T-helper 2 cell treated with Interferon-gamma antibody and Interleukin-4, amounts not matched to agents 5 μg/mL and 100 μg/mL, for 36 hours (primary cell): Measurements from ENCODE around the gene PIK3C3.
"Not testable (repeated sequence)": the region's sequence is repeated elsewhere in the genome, so short reads cannot be mapped to it uniquely, and the experiment has no call there.

Experiments used
- DNase-seq: peaks from one replicate; pipeline ENCODE4 v3.0.0; 2021; ENCODE audit warnings: low spot score
- H3K27ac Mint-ChIP-seq: one replicate; pipeline ENCODE4 v1.8.0; 2021; ENCODE audit warnings: mild to moderate bottlenecking, mixed read lengths
- H3K27me3 Mint-ChIP-seq: one replicate; pipeline ENCODE4 v1.8.0; 2021; ENCODE audit warnings: low read depth, mixed read lengths
- H3K36me3 Mint-ChIP-seq: one replicate; pipeline ENCODE4 v1.8.0; 2021; ENCODE audit warnings: low read depth, mixed read lengths
- H3K4me1 Mint-ChIP-seq: one replicate; pipeline ENCODE4 v1.8.0; 2021; ENCODE audit warnings: low read depth, mixed read lengths
- H3K4me3 Mint-ChIP-seq: one replicate; pipeline ENCODE4 v1.8.0; 2022; ENCODE audit warnings: mild to moderate bottlenecking, moderate library complexity, mixed read lengths
- H3K9me3 Mint-ChIP-seq: one replicate; pipeline ENCODE4 v1.8.0; 2021; ENCODE audit warnings: mixed read lengths

Gene PIK3C3

GRCh38 chr18:41975284-41975683, 20.2 kb downstream of the PIK3C3 start:
- H3K27ac Mint-ChIP-seq: no peak overlapping the region
- H3K4me1 Mint-ChIP-seq: peaks cover 28% of the 10 kb centered on the region
- H3K4me3 Mint-ChIP-seq: no peak overlapping the region
- no peak for DNase-seq
- H3K36me3 Mint-ChIP-seq: peaks cover 19% of the 10 kb centered on the region
- no peaks in the 10 kb centered on the region for H3K27me3 Mint-ChIP-seq
- no peaks in the 10 kb centered on the region for H3K9me3 Mint-ChIP-seq

GRCh38 chr18:41977233-41977632, 22.2 kb downstream of the PIK3C3 start:
- Mint-ChIP-seq H3K27me3 (no peaks in the 10 kb centered on the region), H3K4me1 (peaks cover 27% of the 10 kb centered on the region), H3K9me3 (no peaks in the 10 kb centered on the region), H3K27ac (no peak overlapping the region), H3K36me3 (peaks cover 14% of the 10 kb centered on the region), H3K4me3 (no peak overlapping the region)
- DNase-seq: no peak

GRCh38 chr18:41982942-41983660, 28.1 kb downstream of the PIK3C3 start:
- no peak for DNase-seq
- Mint-ChIP-seq H3K4me1 (peaks cover 17% of the 10 kb centered on the region), H3K4me3 (peak overlapping the region; percentile 46)

GRCh38 chr18:41985914-41986313, 30.9 kb downstream of the PIK3C3 start:
- Mint-ChIP-seq H3K27me3 (no peaks in the 10 kb centered on the region), H3K36me3 (peaks cover 15% of the 10 kb centered on the region), H3K4me1 (peaks cover 17% of the 10 kb centered on the region)

More at GRCh38 chr18:41982942-41983660, 28.1 kb downstream of the PIK3C3 start:
- H3K27ac Mint-ChIP-seq: peak overlapping the region; percentile 80
- no peaks in the 10 kb centered on the region for H3K9me3 Mint-ChIP-seq
- H3K27me3 Mint-ChIP-seq: no peaks in the 10 kb centered on the region
- peaks cover 15% of the 10 kb centered on the region for H3K36me3 Mint-ChIP-seq

GRCh38 chr18:41989508-41989907, 34.5 kb downstream of the PIK3C3 start:
- H3K9me3 Mint-ChIP-seq: no peaks in the 10 kb centered on the region
- H3K36me3 Mint-ChIP-seq: peaks cover 25% of the 10 kb centered on the region
- no peak overlapping the region for H3K4me3 Mint-ChIP-seq
- H3K27me3 Mint-ChIP-seq: no peaks in the 10 kb centered on the region
- no peak for DNase-seq
- no peak overlapping the region for H3K27ac Mint-ChIP-seq
- peaks cover 4% of the 10 kb centered on the region for H3K4me1 Mint-ChIP-seq

More at GRCh38 chr18:41985914-41986313, 30.9 kb downstream of the PIK3C3 start:
- Mint-ChIP-seq H3K27ac (no peak overlapping the region), H3K4me3 (no peak overlapping the region), H3K9me3 (no peaks in the 10 kb centered on the region)
- DNase-seq: no peak

- Mint-ChIP-seq H3K27ac (peak overlapping the region; percentile 49), H3K36me3 (peaks cover 26% of the 10 kb centered on the region), H3K4me3 (no peak overlapping the region), H3K4me1 (peaks cover 4% of the 10 kb centered on the region), H3K9me3 (no peaks in the 10 kb centered on the region), H3K27me3 (no peaks in the 10 kb centered on the region)
- DNase-seq: no peak
These were observed 37.0 kb downstream of the PIK3C3 start for GRCh38 chr18:41992066-41992465.

- DNase-seq: no peak
- H3K27me3 Mint-ChIP-seq: no peaks in the 10 kb centered on the region
- H3K9me3 Mint-ChIP-seq: no peaks in the 10 kb centered on the region
- no peak overlapping the region for H3K4me3 Mint-ChIP-seq
- peaks cover 30% of the 10 kb centered on the region for H3K36me3 Mint-ChIP-seq
- H3K27ac Mint-ChIP-seq: no peak overlapping the region
- peaks cover 4% of the 10 kb centered on the region for H3K4me1 Mint-ChIP-seq
These were observed 37.7 kb downstream of the PIK3C3 start for GRCh38 chr18:41992703-41993102.

GRCh38 chr18:41993151-41993550, 38.1 kb downstream of the PIK3C3 start:
- Mint-ChIP-seq H3K4me3 (no peak overlapping the region), H3K36me3 (peaks cover 32% of the 10 kb centered on the region), H3K27me3 (no peaks in the 10 kb centered on the region), H3K27ac (no peak overlapping the region), H3K9me3 (no peaks in the 10 kb centered on the region), H3K4me1 (peaks cover 4% of the 10 kb centered on the region)
- DNase-seq: no peak

GRCh38 chr18:41996020-41996419, 41.0 kb downstream of the PIK3C3 start:
- peaks cover 4% of the 10 kb centered on the region for H3K4me1 Mint-ChIP-seq
- H3K27me3 Mint-ChIP-seq: no peaks in the 10 kb centered on the region
- H3K36me3 Mint-ChIP-seq: peaks cover 53% of the 10 kb centered on the region
- H3K4me3 Mint-ChIP-seq: no peak overlapping the region
- DNase-seq: no peak
- no peaks in the 10 kb centered on the region for H3K9me3 Mint-ChIP-seq
- no peak overlapping the region for H3K27ac Mint-ChIP-seq

- Mint-ChIP-seq H3K36me3 (peaks cover 58% of the 10 kb centered on the region), H3K9me3 (no peaks in the 10 kb centered on the region)
These were observed 44.7 kb downstream of the PIK3C3 start for GRCh38 chr18:41999751-42000150.

GRCh38 chr18:42001801-42002200, 46.8 kb downstream of the PIK3C3 start:
- H3K27ac Mint-ChIP-seq: no peak overlapping the region
- H3K4me3 Mint-ChIP-seq: no peak overlapping the region
- DNase-seq: no peak
- H3K9me3 Mint-ChIP-seq: no peaks in the 10 kb centered on the region
- H3K27me3 Mint-ChIP-seq: no peaks in the 10 kb centered on the region
- peaks cover 58% of the 10 kb centered on the region for H3K36me3 Mint-ChIP-seq
- H3K4me1 Mint-ChIP-seq: no peaks in the 10 kb centered on the region

More at GRCh38 chr18:41999751-42000150, 44.7 kb downstream of the PIK3C3 start:
- Mint-ChIP-seq H3K4me1 (no peaks in the 10 kb centered on the region), H3K27ac (no peak overlapping the region), H3K4me3 (no peak overlapping the region), H3K27me3 (no peaks in the 10 kb centered on the region)
- no peak for DNase-seq

- Mint-ChIP-seq H3K27me3 (no peaks in the 10 kb centered on the region), H3K36me3 (peaks cover 53% of the 10 kb centered on the region), H3K4me1 (no peaks in the 10 kb centered on the region)
These were observed 49.6 kb downstream of the PIK3C3 start for GRCh38 chr18:42004653-42005052.

GRCh38 chr18:42005782-42006181, 50.7 kb downstream of the PIK3C3 start:
- Mint-ChIP-seq H3K36me3 (peaks cover 51% of the 10 kb centered on the region), H3K4me1 (peaks cover 3% of the 10 kb centered on the region), H3K9me3 (no peaks in the 10 kb centered on the region), H3K4me3 (no peak overlapping the region), H3K27me3 (no peaks in the 10 kb centered on the region), H3K27ac (no peak overlapping the region)
- DNase-seq: no peak

More at GRCh38 chr18:42004653-42005052, 49.6 kb downstream of the PIK3C3 start:
- H3K4me3 Mint-ChIP-seq: no peak overlapping the region
- H3K9me3 Mint-ChIP-seq: no peaks in the 10 kb centered on the region
- no peak overlapping the region for H3K27ac Mint-ChIP-seq
- no peak for DNase-seq

GRCh38 chr18:42009457-42009856, 54.4 kb downstream of the PIK3C3 start:
- H3K36me3 Mint-ChIP-seq: peaks cover 49% of the 10 kb centered on the region
- H3K4me3 Mint-ChIP-seq: not testable (repeated sequence)

GRCh38 chr18:42011053-42011452, 56.0 kb downstream of the PIK3C3 start:
- H3K27ac Mint-ChIP-seq: no peak overlapping the region
- peaks cover 11% of the 10 kb centered on the region for H3K4me1 Mint-ChIP-seq
- no peaks in the 10 kb centered on the region for H3K9me3 Mint-ChIP-seq
- H3K4me3 Mint-ChIP-seq: no peak overlapping the region
- no peaks in the 10 kb centered on the region for H3K27me3 Mint-ChIP-seq
- no peak for DNase-seq
- H3K36me3 Mint-ChIP-seq: peaks cover 50% of the 10 kb centered on the region

More at GRCh38 chr18:42009457-42009856, 54.4 kb downstream of the PIK3C3 start:
- not testable (repeated sequence) for H3K27me3 Mint-ChIP-seq, H3K27ac Mint-ChIP-seq, H3K9me3 Mint-ChIP-seq, DNase-seq
- H3K4me1 Mint-ChIP-seq: peaks cover 11% of the 10 kb centered on the region
